IMR-90 (cell line): Measurements from ENCODE around the gene IL17REL. TPM values are rescaled to one million over a fixed set of nuclear protein-coding genes. Genes with fewer than 3 reads are reported as not detected.

Experiments used
- ATAC-seq: fragments of 200-7000 bp; cut with Tn5 transposase; 2 replicates; pipeline ENCODE4 v1.9.1; 2020; ENCODE audit warnings: low read depth, mild to moderate bottlenecking, moderate library complexity
- BruUV-seq: library from RNA; stranded (reverse); fragments of 400-500 nt; replicated peaks from 2 replicates; lab custom pipeline; 2021; lab: Mats Ljungman, UMichigan
- CTCF ChIA-PET: fragments of 300-600 bp; formaldehyde crosslinking; extraction: SDS; loops from one replicate; lab custom pipeline; 2021; ENCODE audit warnings: antibody characterized with exemption; lab: Yijun Ruan, JAX
- POLR2A ChIA-PET: fragments of 300-600 bp; sonication (Branson Sonifier 250); formaldehyde crosslinking; loops from one replicate; lab custom pipeline; 2022; ENCODE audit warnings: antibody characterized with exemption; ENCODE audit not compliant: unreplicated experiment; lab: Charles Lee
- DNase-seq: peaks from one replicate; pipeline ENCODE4 v3.0.0; 2013
- H2AFZ ChIP-seq: replicated peaks from 2 replicates; pipeline ENCODE3; 2013; ENCODE audit warnings: low read length, mild to moderate bottlenecking; ENCODE audit not compliant: poor library complexity
- H2AK5ac ChIP-seq: 2 replicates; pipeline ENCODE4 v1.6.1; 2013; ENCODE audit warnings: low read depth, low read length, inconsistent platforms
- H2AK9ac ChIP-seq: replicated peaks from 2 replicates; pipeline ENCODE3; 2013; ENCODE audit warnings: mild to moderate bottlenecking, low read depth, low read length, moderate library complexity; ENCODE audit not compliant: poor library complexity
- H2BK120ac ChIP-seq: 2 replicates; pipeline ENCODE4 v1.6.1; 2013; ENCODE audit warnings: low read depth, low read length, inconsistent platforms
- H2BK15ac ChIP-seq: 3 replicates; pipeline ENCODE4 v1.6.1; 2013; ENCODE audit warnings: low read depth, low read length, inconsistent platforms
- H2BK20ac ChIP-seq: 2 replicates; pipeline ENCODE4 v1.6.1; 2013; ENCODE audit warnings: low read depth, mild to moderate bottlenecking, inconsistent platforms, low read length, moderate library complexity
- H2BK5ac ChIP-seq: 2 replicates; pipeline ENCODE4 v1.6.1; 2013; ENCODE audit warnings: mild to moderate bottlenecking, low read depth, low read length, inconsistent platforms; ENCODE audit not compliant: poor library complexity, severe bottlenecking
- H3K14ac ChIP-seq: replicated peaks from 2 replicates; pipeline ENCODE4 v1.6.1; 2013; ENCODE audit warnings: low read depth, low read length, inconsistent platforms
- H3K18ac ChIP-seq: 2 replicates; pipeline ENCODE4 v1.6.1; 2013; ENCODE audit warnings: low read depth, low read length, control low read depth
- H3K23ac ChIP-seq: 2 replicates; pipeline ENCODE4 v1.6.1; 2013; ENCODE audit warnings: low read depth, low read length, inconsistent platforms
- H3K27ac ChIP-seq: 2 replicates; pipeline ENCODE4 v1.5.1; 2013; ENCODE audit warnings: mild to moderate bottlenecking, control low read depth, low read length; ENCODE audit not compliant: insufficient read depth
- H3K27me3 ChIP-seq: 2 replicates; pipeline ENCODE4 v1.6.1; 2013; ENCODE audit warnings: low read length; ENCODE audit not compliant: control insufficient read depth, insufficient read depth
- H3K36me3 ChIP-seq: 2 replicates; pipeline ENCODE4 v1.6.1; 2013; ENCODE audit warnings: low read length, mixed read lengths; ENCODE audit not compliant: control insufficient read depth, insufficient read depth
- H3K4ac ChIP-seq: 2 replicates; pipeline ENCODE4 v1.6.1; 2013; ENCODE audit warnings: low read depth, low read length, inconsistent platforms
- H3K4me1 ChIP-seq: 2 replicates; pipeline ENCODE4 v1.6.1; 2013; ENCODE audit warnings: low read length, mixed read lengths; ENCODE audit not compliant: control insufficient read depth, insufficient read depth
- H3K4me2 ChIP-seq: 2 replicates; pipeline ENCODE4 v1.6.1; 2013; ENCODE audit warnings: low read depth, mild to moderate bottlenecking, control low read depth, low read length, moderate library complexity
- H3K4me3 ChIP-seq: 2 replicates; pipeline ENCODE4 v1.5.1; 2013; ENCODE audit warnings: low read depth, mild to moderate bottlenecking, control low read depth, low read length, moderate library complexity; ENCODE audit not compliant: insufficient read depth
- H3K56ac ChIP-seq: 2 replicates; pipeline ENCODE4 v1.6.1; 2013; ENCODE audit warnings: low read length, inconsistent platforms; ENCODE audit not compliant: insufficient read depth; ENCODE audit errors: extremely low read depth
- H3K79me1 ChIP-seq, 2 experiments: 2 replicates each; pipeline ENCODE4 v1.6.1; 2013; ENCODE audit warnings: low read length in 2 of 2, inconsistent platforms in 1 of 2, low read depth in 1 of 2
- H3K9ac ChIP-seq: 2 replicates; pipeline ENCODE4 v1.6.1; 2013; ENCODE audit warnings: low read depth, low read length, control low read depth
- H3K9me1 ChIP-seq: 2 replicates; pipeline ENCODE4 v1.6.1; 2013; ENCODE audit warnings: low read length, inconsistent platforms; ENCODE audit not compliant: insufficient read depth
- H3K9me3 ChIP-seq: 2 replicates; pipeline ENCODE4 v1.6.1; 2013; ENCODE audit warnings: low read length; ENCODE audit not compliant: control insufficient read depth, insufficient read depth
- H4K20me1 ChIP-seq: 2 replicates; pipeline ENCODE4 v1.6.1; 2013; ENCODE audit warnings: low read length, inconsistent platforms; ENCODE audit not compliant: insufficient read depth
- H4K5ac ChIP-seq: 2 replicates; pipeline ENCODE4 v1.6.1; 2013; ENCODE audit warnings: mild to moderate bottlenecking, low read depth, low read length, control low read depth
- H4K8ac ChIP-seq, 2 experiments: 2 replicates each; pipeline ENCODE4 v1.6.1; 2013; ENCODE audit warnings: low read depth in 2 of 2, low read length in 2 of 2, control low read depth in 1 of 2, inconsistent platforms in 1 of 2
- H4K91ac ChIP-seq: 2 replicates; pipeline ENCODE4 v1.6.1; 2013; ENCODE audit warnings: low read depth, low read length, inconsistent platforms; ENCODE audit not compliant: insufficient read depth
- BHLHE40 ChIP-seq: fragments of 150-350 bp; IDR thresholded peaks from 2 replicates; pipeline ENCODE4 v1.6.1; 2016; ENCODE audit warnings: mild to moderate bottlenecking, low read depth, low read length
- CEBPB ChIP-seq: IDR thresholded peaks from 2 replicates; pipeline ENCODE4 v1.6.1; 2012; ENCODE audit warnings: low read depth, low read length, improper control_type of control experiment
- CHD1 ChIP-seq: IDR thresholded peaks from 2 replicates; pipeline ENCODE4 v1.6.1; 2012; ENCODE audit warnings: low read depth, low read length, improper control_type of control experiment
- FOS ChIP-seq: fragments of 150-350 bp; IDR thresholded peaks from 2 replicates; pipeline ENCODE4 v1.6.1; 2016; ENCODE audit warnings: low read depth, low read length
- MAZ ChIP-seq: IDR thresholded peaks from 2 replicates; pipeline ENCODE4 v1.6.1; 2012; ENCODE audit warnings: low read depth, mild to moderate bottlenecking, low read length, improper control_type of control experiment, moderate library complexity, borderline replicate concordance
- MXI1 ChIP-seq: IDR thresholded peaks from 2 replicates; pipeline ENCODE4 v1.6.1; 2012; ENCODE audit warnings: low read depth, mild to moderate bottlenecking, low read length, moderate library complexity, borderline replicate concordance
- NFE2L2 ChIP-seq: fragments of 150-350 bp; IDR thresholded peaks from 2 replicates; pipeline ENCODE4 v1.6.1; 2016; ENCODE audit warnings: low read depth, mild to moderate bottlenecking, low read length
- POLR2A ChIP-seq: IDR thresholded peaks from 2 replicates; pipeline ENCODE4 v1.6.1; 2012; ENCODE audit warnings: mild to moderate bottlenecking, low read depth, low read length
- RAD21 ChIP-seq: IDR thresholded peaks from 2 replicates; pipeline ENCODE4 v1.6.1; 2012; ENCODE audit warnings: low read length, improper control_type of control experiment
- RFX5 ChIP-seq: IDR thresholded peaks from 2 replicates; pipeline ENCODE4 v1.8.0; 2012; ENCODE audit warnings: low read depth, mild to moderate bottlenecking, low read length, moderate library complexity
- USF2 ChIP-seq: fragments of 150-350 bp; IDR thresholded peaks from 2 replicates; pipeline ENCODE4 v1.6.1; 2017; ENCODE audit warnings: mild to moderate bottlenecking, antibody characterized with exemption, low read length, low read depth
- WGBS, 2 experiments: methylation state at CpG; one replicate each; pipeline versions ENCODE4 v1.1.5 to v1.1.7; 2013; ENCODE audit warnings: missing lambda C conversion rate in 2 of 2; ENCODE audit not compliant: insufficient read length in 1 of 2; ENCODE audit errors: extremely low coverage in 2 of 2; 5-methylcytosine and 5-hydroxymethylcytosine counted together
- dilution Hi-C: fragments of 300-500 bp; cut with HindIII; formaldehyde crosslinking; loops from one replicate; pipeline ENCODE4 v1.14.3; 2018; ENCODE audit warnings: low sequenced_read_pairs; ENCODE audit not compliant: unreplicated experiment
- in situ Hi-C: fragments of 300-500 bp; cut with MboI; formaldehyde crosslinking; loops from 3 replicates; pipeline ENCODE4 v1.14.3; 2019; ENCODE audit warnings: low sequenced_read_pairs, inconsistent platforms, mixed read lengths
- intact Hi-C: fragments of 100-400 bp; cut with micrococcal nuclease; formaldehyde crosslinking; loops from 2 replicates; pipeline ENCODE4 v1.10.0; 2022
- polyA plus RNA-seq, 3 experiments: library from polyadenylated mRNA; depleted of rRNA; stranded (reverse); fragments of >200 nt; gene quantifications; 2 replicates each; pipeline ENCODE4 v1.2.3, GENCODE V29; 2012; ENCODE audit warnings: low replicate concordance in 1 of 3
- total RNA-seq: library from RNA; depleted of rRNA; stranded (reverse); fragments of >200 nt; gene quantifications from 2 replicates; pipeline ENCODE4 v1.2.3, GENCODE V29; 2012
- TF ChIP-seq, protein P1 (sequence below): conservative IDR thresholded peaks from 2 replicates; pipeline ENCODE4 v1.5.1; 2012; ENCODE audit warnings: mild to moderate bottlenecking, low read depth, low read length, improper control_type of control experiment

Gene IL17REL
- total and polyA plus RNA-seq, 2 of the 4 experiments (the other 2 are of a cell fraction): not detected

GRCh38 chr22:49951986-49952896 is 60.3 kb downstream of the IL17REL start:
- peak overlapping the region; percentile 100 for H4K91ac ChIP-seq
- peak overlapping the region; percentile 100 for H2BK120ac ChIP-seq
- peak overlapping the region; percentile 94 for H4K5ac ChIP-seq
- H3K23ac ChIP-seq: peak overlapping the region; percentile 60; the same call in 1 of the 2 replicates
- H2AFZ ChIP-seq: peak overlapping the region; percentile 91
- H3K9me3 ChIP-seq: no peaks in the 10 kb centered on the region
- intact Hi-C loops: no loop called here
- peak overlapping the region; percentile 85 to 95 for H4K8ac ChIP-seq
- ATAC-seq: peak; percentile 83
- peak overlapping the region; percentile 80; the same call in 2 of the 3 replicates for H2BK15ac ChIP-seq
- H3K27me3 ChIP-seq: no peaks in the 10 kb centered on the region
- ChIA-PET POLR2A (interaction anchor here (0.5 to 0.8 kb wide), 6 partner anchors 9 to 162 kb away, joined by 3 to 6 read pairs (median 3); no protein-coding TSS in a partner anchor), CTCF (no interaction called here)
- peak overlapping the region; percentile 79 for H3K56ac ChIP-seq
- TF ChIP-seq USF2 (no peak), RAD21 (no peak), CHD1 (no peak), CEBPB (no peak), RFX5 (no peak), MAZ (0 out of 2 replicates have a peak, but pooled peaks have one; percentile 25), FOS (peak; percentile 48; the same call in 1 of the 2 replicates), POLR2A (no peak), MXI1 (no peak), BHLHE40 (peak; percentile 81; the same call in 1 of the 2 replicates), NFE2L2 (no peak)
- TF ChIP-seq, protein P1, sequence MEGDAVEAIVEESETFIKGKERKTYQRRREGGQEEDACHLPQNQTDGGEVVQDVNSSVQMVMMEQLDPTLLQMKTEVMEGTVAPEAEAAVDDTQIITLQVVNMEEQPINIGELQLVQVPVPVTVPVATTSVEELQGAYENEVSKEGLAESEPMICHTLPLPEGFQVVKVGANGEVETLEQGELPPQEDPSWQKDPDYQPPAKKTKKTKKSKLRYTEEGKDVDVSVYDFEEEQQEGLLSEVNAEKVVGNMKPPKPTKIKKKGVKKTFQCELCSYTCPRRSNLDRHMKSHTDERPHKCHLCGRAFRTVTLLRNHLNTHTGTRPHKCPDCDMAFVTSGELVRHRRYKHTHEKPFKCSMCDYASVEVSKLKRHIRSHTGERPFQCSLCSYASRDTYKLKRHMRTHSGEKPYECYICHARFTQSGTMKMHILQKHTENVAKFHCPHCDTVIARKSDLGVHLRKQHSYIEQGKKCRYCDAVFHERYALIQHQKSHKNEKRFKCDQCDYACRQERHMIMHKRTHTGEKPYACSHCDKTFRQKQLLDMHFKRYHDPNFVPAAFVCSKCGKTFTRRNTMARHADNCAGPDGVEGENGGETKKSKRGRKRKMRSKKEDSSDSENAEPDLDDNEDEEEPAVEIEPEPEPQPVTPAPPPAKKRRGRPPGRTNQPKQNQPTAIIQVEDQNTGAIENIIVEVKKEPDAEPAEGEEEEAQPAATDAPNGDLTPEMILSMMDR: no peak
- DNase-seq: peak; percentile 81
- H3K14ac ChIP-seq: peak overlapping the region; percentile 90
- peak overlapping the region; percentile 95 for H2BK5ac ChIP-seq
- no peaks in the 10 kb centered on the region for H3K36me3 ChIP-seq
- peak overlapping the region; percentile 53 for H3K9ac ChIP-seq
- H3K4ac ChIP-seq: peak overlapping the region; percentile 100
- peak overlapping the region; percentile 89 for H3K27ac ChIP-seq
- H3K4me3 ChIP-seq: no peak overlapping the region
- peak overlapping the region; percentile 92 for H3K18ac ChIP-seq
- H2AK5ac ChIP-seq: peak overlapping the region; percentile 99
- no TSS peak for BruUV-seq
- H3K4me2 ChIP-seq: peak overlapping the region; percentile 16; the same call in 1 of the 2 replicates
- WGBS, 2 experiments: 58% methylated on average over 2 of the region's 24 CpGs; no CpG with 5 or more reads in 1 of the 2 experiments
- dilution Hi-C loops: no loop called here
- peaks cover 40% of the 10 kb centered on the region for H3K4me1 ChIP-seq
- peaks cover 23% of the 10 kb centered on the region for H3K9me1 ChIP-seq
- H3K79me1 ChIP-seq: 0 out of 4 replicates have a peak, but pooled peaks cover 0 to 4% of the 10 kb centered on the region in 2 experiments
- H2AK9ac ChIP-seq: peak overlapping the region; percentile 100
- H2BK20ac ChIP-seq: peak overlapping the region; percentile 99
- H4K20me1 ChIP-seq: no peaks in the 10 kb centered on the region
- in situ Hi-C loops: no loop called here
